Muscle of leg (tissue), 16 donors: ENCODE measurements around the gene FEN1. TPM values are rescaled to one million over a fixed set of nuclear protein-coding genes. Genes with fewer than 3 reads are reported as not detected.
A peak's percentile ranks its signal among the peaks of the same experiment; 100 is the strongest.

Source experiments
- DNase-seq: peaks from one replicate; pipeline ENCODE4 v3.0.0; 2013
- H3K27ac ChIP-seq: one replicate; pipeline ENCODE4 v1.5.1; 2013; ENCODE audit warnings: mild to moderate bottlenecking, low read length, control low read depth
- H3K27me3 ChIP-seq: one replicate; pipeline ENCODE4 v1.6.1; 2013; ENCODE audit warnings: low read length; ENCODE audit not compliant: control insufficient read depth, insufficient read depth
- H3K36me3 ChIP-seq: one replicate; pipeline ENCODE4 v1.6.1; 2013; ENCODE audit warnings: low read length; ENCODE audit not compliant: control insufficient read depth, insufficient read depth
- H3K4me1 ChIP-seq: one replicate; pipeline ENCODE4 v1.6.1; 2013; ENCODE audit warnings: low read length; ENCODE audit not compliant: control insufficient read depth, insufficient read depth
- H3K4me3 ChIP-seq: one replicate; pipeline ENCODE4 v1.5.1; 2013; ENCODE audit warnings: low read length, control low read depth
- H3K9me3 ChIP-seq: replicated peaks from 2 replicates; pipeline ENCODE4 v1.6.1; 2013; ENCODE audit warnings: low read depth, low read length; ENCODE audit not compliant: control insufficient read depth
- WGBS: methylation state at CpG from one replicate; pipeline ENCODE4 v1.1.5; 2013; ENCODE audit warnings: missing lambda C conversion rate; ENCODE audit not compliant: insufficient coverage; 5-methylcytosine and 5-hydroxymethylcytosine counted together
- long read RNA-seq, 11 donors: transcript quantifications; one replicate each; lab custom pipeline, GENCODE V29; 2026
- polyA plus RNA-seq, 8 donors: library from polyadenylated mRNA; unstranded; fragments of 120-200 nt; gene quantifications; one replicate each; pipeline versions ENCODE4 v1.2.1 to v1.2.3, GENCODE V29; 2013; ENCODE audit warnings: inconsistent platforms in 1 of 8, low replicate concordance in 1 of 8; ENCODE audit not compliant: insufficient read length in 8 of 8, insufficient read depth in 1 of 8
- total RNA-seq: library from RNA; stranded (reverse); fragments of 120-200 nt; gene quantifications from one replicate; pipeline ENCODE4 v1.2.4, GENCODE V29; 2013

The FEN1 gene
- total RNA-seq (14.7 TPM), polyA plus RNA-seq (10 to 100 TPM; 14.8 to 21.3 (median 19.6) TPM)
- long read RNA-seq, donor 1, transcript FEN1-201 (2 exons, 2,296 nt), result major isoform, 6 of 6 reads
- long read RNA-seq, donor 1, partial matches to known transcripts, result 0 of 6 reads
- long read RNA-seq, donor 1, other reads (novel, unspliced or antisense), result 0 of 6 reads
- long read RNA-seq, donor 2, partial matches to known transcripts, result 0 of 2 reads
- long read RNA-seq, donor 2, other reads (novel, unspliced or antisense), result 0 of 2 reads
- long read RNA-seq, donor 3, transcript FEN1-201 (2 exons, 2,296 nt), result major isoform, 6 of 6 reads
- long read RNA-seq, donor 3, partial matches to known transcripts, result 0 of 6 reads
- long read RNA-seq, donor 3, other reads (novel, unspliced or antisense), result 0 of 6 reads
- long read RNA-seq, donor 4, transcript FEN1-201 (2 exons, 2,296 nt), result major isoform, 8 of 8 reads
- long read RNA-seq, donor 4, partial matches to known transcripts, result 0 of 8 reads
- long read RNA-seq, donor 4, other reads (novel, unspliced or antisense), result 0 of 8 reads
- long read RNA-seq, donor 5, transcript FEN1-201 (2 exons, 2,296 nt), result major isoform, 20 of 21 reads
- long read RNA-seq, donor 5, partial matches to known transcripts, result 0 of 21 reads
- long read RNA-seq, donor 5, other reads (novel, unspliced or antisense), result 0 of 21 reads
- long read RNA-seq, donor 6, transcript FEN1-201 (2 exons, 2,296 nt), result major isoform, 18 of 18 reads
- long read RNA-seq, donor 6, partial matches to known transcripts, result 0 of 18 reads
- long read RNA-seq, donor 6, other reads (novel, unspliced or antisense), result 0 of 18 reads
- long read RNA-seq, donor 7, transcript FEN1-201 (2 exons, 2,296 nt), result major isoform, 8 of 16 reads
- long read RNA-seq, donor 7, partial matches to known transcripts, result 8 of 16 reads
- long read RNA-seq, donor 7, other reads (novel, unspliced or antisense), result 0 of 16 reads
- long read RNA-seq, donor 8, transcript FEN1-201 (2 exons, 2,296 nt), result major isoform, 5 of 11 reads
- long read RNA-seq, donor 8, partial matches to known transcripts, result 5 of 11 reads
- long read RNA-seq, donor 8, other reads (novel, unspliced or antisense), result 0 of 11 reads
- long read RNA-seq, donor 9, partial matches to known transcripts, result 0 of 4 reads
- long read RNA-seq, donor 9, other reads (novel, unspliced or antisense), result 0 of 4 reads
- long read RNA-seq, donor 10, transcript FEN1-201 (2 exons, 2,296 nt), result major isoform, 13 of 14 reads
- long read RNA-seq, donor 10, partial matches to known transcripts, result 0 of 14 reads
- long read RNA-seq, donor 10, other reads (novel, unspliced or antisense), result 0 of 14 reads
- long read RNA-seq, donor 11, transcript FEN1-201 (2 exons, 2,296 nt), result major isoform, 6 of 6 reads
- long read RNA-seq, donor 11, partial matches to known transcripts, result 0 of 6 reads
- long read RNA-seq, donor 11, other reads (novel, unspliced or antisense), result 0 of 6 reads

- Histone ChIP-seq H3K4me3 (peak within 1 kb of the TSS; percentile 88), H3K27me3 (no peaks in the 10 kb centered on the region), H3K9me3 (no peaks in the 10 kb centered on the region), H3K4me1 (peaks cover 10% of the 10 kb centered on the region), H3K36me3 (peaks cover 44% of the 10 kb centered on the region), H3K27ac (peak within 1 kb of the TSS; percentile 96)
- under 1% methylated on average over 54 of the region's 61 CpGs for WGBS
- peak; percentile 97 for DNase-seq
Measured at GRCh38 chr11:61792310-61793082, at the start of gene FEN1, which contains the start of gene TMEM258. FEN1 (plus strand) TSS chr11:61792911; CDS start chr11:61795362, 2,451 bp downstream. TMEM258 (minus strand) TSS chr11:61792599; CDS start chr11:61792558, 41 bp downstream.

- WGBS, result 89% methylated on average over 42 of the region's 42 CpGs
- H3K27me3 ChIP-seq, result no peaks in the 10 kb centered on the region
- H3K4me1 ChIP-seq, result peaks cover 47% of the 10 kb centered on the region
- no peak overlapping the region for H3K27ac ChIP-seq
- no peaks in the 10 kb centered on the region for H3K9me3 ChIP-seq
- DNase-seq, result no peak
- peaks cover 39% of the 10 kb centered on the region for H3K36me3 ChIP-seq
- H3K4me3 ChIP-seq, result no peak overlapping the region
Measured at GRCh38 chr11:61743486-61744095, 49.1 kb upstream of the FEN1 start.

- H3K9me3 ChIP-seq, result no peaks in the 10 kb centered on the region
- H3K4me1 ChIP-seq, result peaks cover 51% of the 10 kb centered on the region
- DNase-seq, result no peak
- H3K4me3 ChIP-seq, result no peak overlapping the region
- peaks cover 36% of the 10 kb centered on the region for H3K36me3 ChIP-seq
- no peak overlapping the region for H3K27ac ChIP-seq
- no peaks in the 10 kb centered on the region for H3K27me3 ChIP-seq
- 83% methylated on average over 19 of the region's 20 CpGs for WGBS
Measured at GRCh38 chr11:61744181-61744580, 48.5 kb upstream of the FEN1 start.

- Histone ChIP-seq H3K27ac (no peak overlapping the region), H3K4me3 (no peak overlapping the region), H3K9me3 (no peaks in the 10 kb centered on the region), H3K27me3 (peaks cover under 1% of the 10 kb centered on the region), H3K4me1 (peaks cover 55% of the 10 kb centered on the region), H3K36me3 (peaks cover 34% of the 10 kb centered on the region)
- 82% methylated on average over 7 of the region's 10 CpGs for WGBS
- DNase-seq, result no peak
Measured at GRCh38 chr11:61744609-61745156, 48.0 kb upstream of the FEN1 start.

GRCh38 chr11:61745781-61746441 lies 46.8 kb upstream of the FEN1 start:
- peak overlapping the region; percentile 7 for H3K27ac ChIP-seq
- H3K4me1 ChIP-seq, result peaks cover 53% of the 10 kb centered on the region
- DNase-seq, result no peak
- H3K9me3 ChIP-seq, result no peaks in the 10 kb centered on the region
- H3K4me3 ChIP-seq, result no peak overlapping the region
- 46% methylated on average over 12 of the region's 15 CpGs for WGBS
- H3K36me3 ChIP-seq, result peaks cover 27% of the 10 kb centered on the region
- H3K27me3 ChIP-seq, result peaks cover 3% of the 10 kb centered on the region

GRCh38 chr11:61746442-61747191 lies 46.1 kb upstream of the FEN1 start:
- Histone ChIP-seq H3K27me3 (peaks cover 6% of the 10 kb centered on the region), H3K27ac (no peak overlapping the region), H3K4me3 (no peak overlapping the region), H3K36me3 (peaks cover 21% of the 10 kb centered on the region), H3K9me3 (no peaks in the 10 kb centered on the region), H3K4me1 (peaks cover 53% of the 10 kb centered on the region)
- 73% methylated on average over 9 of the region's 19 CpGs for WGBS
- DNase-seq, result no peak

- H3K4me3 ChIP-seq, result no peak overlapping the region
- H3K27ac ChIP-seq, result no peak overlapping the region
- H3K27me3 ChIP-seq, result peaks cover 11% of the 10 kb centered on the region
- H3K9me3 ChIP-seq, result no peaks in the 10 kb centered on the region
- peaks cover 50% of the 10 kb centered on the region for H3K4me1 ChIP-seq
- H3K36me3 ChIP-seq, result peaks cover 14% of the 10 kb centered on the region
- DNase-seq, result peak; percentile 68
- WGBS, result 72% methylated on average over 11 of the region's 19 CpGs
Measured at GRCh38 chr11:61747192-61747966, 45.3 kb upstream of the FEN1 start.
